Uterus (tissue), 2 donors: Measurements from ENCODE around the gene POMT1.

ENCODE experiments used
- CTCF ChIP-seq, 4 experiments: fragments of 200-600 bp in 2 of 4; fragments of 450-650 bp in 2 of 4; sonication (generic) in 2 of 4; IDR thresholded peaks; one replicate each; pipeline ENCODE4 v1.5.1; 2016 to 2019; ENCODE audit warnings: antibody characterized with exemption in 4 of 4, mild to moderate bottlenecking in 2 of 4, moderate library complexity in 1 of 4
- POLR2A ChIP-seq, 2 donors: fragments of 450-650 bp; IDR thresholded peaks; one replicate each; pipeline ENCODE4 v1.6.1; 2016; ENCODE audit warnings: antibody characterized with exemption in 2 of 2, mild to moderate bottlenecking in 1 of 2, moderate library complexity in 1 of 2

- TF ChIP-seq CTCF (IDR thresholded peaks at IDR 0.05) (no peak), POLR2A (IDR thresholded peaks at IDR 0.05) (no peak)
Observed at GRCh38 chr9:131525643-131526565, 23.2 kb downstream of the POMT1 start.
